SK-N-SH treated with all-trans-retinoic acid at 6 μM for 48 hours (cell line): ENCODE measurements around the gene FOXL1.

Experiments
- ATAC-seq: fragments of 200-7000 bp; cut with Tn5 transposase; 3 replicates; pipeline ENCODE4 v1.9.1; 2020; ENCODE audit warnings: mild to moderate bottlenecking, moderate library complexity
- ARNTL ChIP-seq: fragments of 450-650 bp; formaldehyde crosslinking; IDR thresholded peaks from 2 replicates; pipeline ENCODE4 v1.5.0; 2020; ENCODE audit warnings: low read depth, mild to moderate bottlenecking, moderate library complexity, borderline replicate concordance
- BACH2 ChIP-seq: fragments of 250-450 bp; sonication (Bioruptor Pico); IDR thresholded peaks from 2 replicates; pipeline ENCODE4 v1.9.0; 2021; ENCODE audit warnings: mild to moderate bottlenecking, borderline replicate concordance
- CREB5 ChIP-seq: fragments of 250-450 bp; sonication (Bioruptor Pico); IDR thresholded peaks from 2 replicates; pipeline ENCODE4 v1.5.1; 2020; ENCODE audit warnings: low read depth, mild to moderate bottlenecking, moderate library complexity
- CSDC2 ChIP-seq: fragments of 250-450 bp; sonication (Bioruptor Pico); IDR thresholded peaks from 2 replicates; pipeline ENCODE4 v1.5.0; 2020; ENCODE audit warnings: mild to moderate bottlenecking, moderate library complexity
- CSRNP3 ChIP-seq: fragments of 250-450 bp; sonication (Bioruptor Pico); IDR thresholded peaks from 2 replicates; pipeline ENCODE4 v1.5.1; 2021; ENCODE audit warnings: mild to moderate bottlenecking, moderate library complexity
- ESRRG ChIP-seq: fragments of 250-450 bp; sonication (Bioruptor Pico); IDR thresholded peaks from 2 replicates; pipeline ENCODE4 v1.6.1; 2021; ENCODE audit warnings: mild to moderate bottlenecking
- GLIS3 ChIP-seq: fragments of 250-450 bp; sonication (Bioruptor Pico); IDR thresholded peaks from 2 replicates; pipeline ENCODE4 v1.5.0; 2020; ENCODE audit warnings: mild to moderate bottlenecking, moderate library complexity
- ISL1 ChIP-seq: fragments of 250-450 bp; sonication (Bioruptor Pico); IDR thresholded peaks from 2 replicates; pipeline ENCODE4 v2.1.2; 2022; ENCODE audit warnings: mild to moderate bottlenecking, moderate library complexity
- OSR1 ChIP-seq: fragments of 250-450 bp; sonication (Bioruptor Pico); IDR thresholded peaks from 2 replicates; pipeline ENCODE4 v1.8.0; 2022; ENCODE audit warnings: moderate library complexity, mild to moderate bottlenecking, inconsistent platforms
- PATZ1 ChIP-seq: fragments of 250-450 bp; sonication (Bioruptor Pico); IDR thresholded peaks from 2 replicates; pipeline ENCODE4 v1.8.0; 2020; ENCODE audit warnings: mild to moderate bottlenecking, moderate library complexity, borderline replicate concordance
- POU6F1 ChIP-seq: fragments of 250-450 bp; sonication (Bioruptor Pico); IDR thresholded peaks from 2 replicates; pipeline ENCODE4 v1.8.0; 2021; ENCODE audit warnings: low read depth, mild to moderate bottlenecking, moderate library complexity, borderline replicate concordance
- PPARA ChIP-seq: fragments of 250-450 bp; sonication (Bioruptor Pico); IDR thresholded peaks from 2 replicates; pipeline ENCODE4 v1.5.0; 2020; ENCODE audit warnings: mild to moderate bottlenecking, borderline replicate concordance
- RARB ChIP-seq: fragments of 250-450 bp; sonication (Bioruptor Pico); IDR thresholded peaks from 2 replicates; pipeline ENCODE4 v1.8.0; 2021; ENCODE audit warnings: mild to moderate bottlenecking, moderate library complexity
- SNAI2 ChIP-seq: fragments of 250-450 bp; sonication (Bioruptor Pico); IDR thresholded peaks from 2 replicates; pipeline ENCODE4 v1.5.0; 2020; ENCODE audit warnings: mild to moderate bottlenecking, moderate library complexity
- TCF4 ChIP-seq: fragments of 250-450 bp; sonication (Bioruptor Pico); IDR thresholded peaks from 2 replicates; pipeline ENCODE4 v1.8.0; 2021; ENCODE audit warnings: mild to moderate bottlenecking, moderate library complexity, borderline replicate concordance
- TOX ChIP-seq: fragments of 250-450 bp; sonication (Bioruptor Pico); IDR thresholded peaks from 2 replicates; pipeline ENCODE4 v1.8.0; 2021; ENCODE audit warnings: mild to moderate bottlenecking, moderate library complexity, borderline replicate concordance
- TSHZ2 ChIP-seq: fragments of 250-450 bp; sonication (Bioruptor Pico); IDR thresholded peaks from 2 replicates; pipeline ENCODE4 v1.5.0; 2020; ENCODE audit warnings: mild to moderate bottlenecking, moderate library complexity
- ZC3H10 ChIP-seq: fragments of 250-450 bp; sonication (Bioruptor Pico); IDR thresholded peaks from 2 replicates; pipeline ENCODE4 v1.5.1; 2021; ENCODE audit warnings: mild to moderate bottlenecking, moderate library complexity
- ZFP3 ChIP-seq: fragments of 250-450 bp; sonication (Bioruptor Pico); IDR thresholded peaks from 2 replicates; pipeline ENCODE4 v1.5.0; 2020; ENCODE audit warnings: mild to moderate bottlenecking, moderate library complexity
- ZNF565 ChIP-seq: fragments of 450-650 bp; formaldehyde crosslinking; conservative IDR thresholded peaks from 2 replicates; pipeline ENCODE4 v1.5.0; 2020; ENCODE audit warnings: low read depth, mild to moderate bottlenecking, moderate library complexity
- ZNF70 ChIP-seq: fragments of 450-650 bp; formaldehyde crosslinking; IDR thresholded peaks from 2 replicates; pipeline ENCODE4 v1.5.0; 2020; ENCODE audit warnings: mild to moderate bottlenecking, moderate library complexity

Gene FOXL1

GRCh38 chr16:86530251-86531190, 47.8 kb upstream of the FOXL1 start:
- no peak for ATAC-seq
- no peak for TF ChIP-seq PATZ1 (CRISPR knock-in tag)
- TF ChIP-seq ISL1 (CRISPR knock-in tag): no peak
- no peak for TF ChIP-seq POU6F1 (CRISPR knock-in tag)
- TF ChIP-seq ARNTL (CRISPR knock-in tag): no peak
- no peak for TF ChIP-seq TOX (CRISPR knock-in tag)
- TF ChIP-seq SNAI2: no peak
- no peak for TF ChIP-seq GLIS3 (CRISPR knock-in tag)
- TF ChIP-seq ZNF70: no peak
- no peak for TF ChIP-seq ESRRG (CRISPR knock-in tag)
- no peak for TF ChIP-seq TSHZ2 (CRISPR knock-in tag)
- TF ChIP-seq CSRNP3: no peak
- no peak for TF ChIP-seq BACH2 (CRISPR knock-in tag)
- TF ChIP-seq CREB5 (CRISPR knock-in tag): no peak
- no peak for TF ChIP-seq PPARA (CRISPR knock-in tag)
- no peak for TF ChIP-seq OSR1 (CRISPR knock-in tag)
- TF ChIP-seq, all 23 proteins: peak for 0

- ATAC-seq: no peak
Measured at GRCh38 chr16:86531191-86531545, 47.2 kb upstream of the FOXL1 start.

More at GRCh38 chr16:86531191-86531545, 47.2 kb upstream of the FOXL1 start:
- TF ChIP-seq TCF4 (CRISPR knock-in tag) (no peak), SNAI2 (no peak), ESRRG (CRISPR knock-in tag) (no peak), RARB (CRISPR knock-in tag) (no peak), ISL1 (CRISPR knock-in tag) (no peak), CSRNP3 (no peak), ZNF565 (CRISPR knock-in tag) (no peak), POU6F1 (CRISPR knock-in tag) (no peak), OSR1 (CRISPR knock-in tag) (no peak), PATZ1 (CRISPR knock-in tag) (no peak), GLIS3 (CRISPR knock-in tag) (no peak), CSDC2 (CRISPR knock-in tag) (no peak), ZFP3 (CRISPR knock-in tag) (no peak), ARNTL (CRISPR knock-in tag) (no peak), PPARA (CRISPR knock-in tag) (no peak), ZNF70 (no peak), ZC3H10 (CRISPR knock-in tag) (no peak)
